ENCODE measurements around the gene ALCAM.

DNA sequence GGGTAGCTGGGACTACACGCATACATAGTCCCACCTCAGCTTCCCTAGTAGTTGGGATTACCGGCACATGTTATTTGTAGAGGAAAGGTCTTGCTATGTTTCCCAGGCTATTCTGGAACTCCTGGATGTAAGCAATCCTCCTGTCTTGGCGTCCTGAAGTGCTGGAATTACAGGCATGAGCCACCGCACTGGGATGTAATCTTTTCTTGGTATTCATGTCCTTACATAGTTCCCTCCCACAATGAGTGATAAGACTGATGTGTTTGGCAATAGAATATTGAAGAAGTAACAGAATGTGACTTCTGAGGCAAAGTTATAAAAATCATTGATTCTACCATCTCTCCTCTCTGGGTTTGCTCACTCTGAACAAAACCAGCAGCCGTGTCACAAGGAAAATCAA lies 22.7 kb upstream of the ALCAM start:
- TF ChIP-seq, protein P1, sequence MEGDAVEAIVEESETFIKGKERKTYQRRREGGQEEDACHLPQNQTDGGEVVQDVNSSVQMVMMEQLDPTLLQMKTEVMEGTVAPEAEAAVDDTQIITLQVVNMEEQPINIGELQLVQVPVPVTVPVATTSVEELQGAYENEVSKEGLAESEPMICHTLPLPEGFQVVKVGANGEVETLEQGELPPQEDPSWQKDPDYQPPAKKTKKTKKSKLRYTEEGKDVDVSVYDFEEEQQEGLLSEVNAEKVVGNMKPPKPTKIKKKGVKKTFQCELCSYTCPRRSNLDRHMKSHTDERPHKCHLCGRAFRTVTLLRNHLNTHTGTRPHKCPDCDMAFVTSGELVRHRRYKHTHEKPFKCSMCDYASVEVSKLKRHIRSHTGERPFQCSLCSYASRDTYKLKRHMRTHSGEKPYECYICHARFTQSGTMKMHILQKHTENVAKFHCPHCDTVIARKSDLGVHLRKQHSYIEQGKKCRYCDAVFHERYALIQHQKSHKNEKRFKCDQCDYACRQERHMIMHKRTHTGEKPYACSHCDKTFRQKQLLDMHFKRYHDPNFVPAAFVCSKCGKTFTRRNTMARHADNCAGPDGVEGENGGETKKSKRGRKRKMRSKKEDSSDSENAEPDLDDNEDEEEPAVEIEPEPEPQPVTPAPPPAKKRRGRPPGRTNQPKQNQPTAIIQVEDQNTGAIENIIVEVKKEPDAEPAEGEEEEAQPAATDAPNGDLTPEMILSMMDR (IDR thresholded peaks at IDR 0.05), result no peak
- TF ChIP-seq POLR2A (IDR thresholded peaks at IDR 0.05), result no peak
- TF ChIP-seq POLR2AphosphoS5 (IDR thresholded peaks at IDR 0.05), result no peak
- TF ChIP-seq EP300 (IDR thresholded peaks at IDR 0.05), result no peak
